Stimulated activated CD4-positive, alpha-beta T cell treated with anti-CD3 and anti-CD28 coated beads, Interleukin-1b, Interleukin-23, amount 100 ng/mL, for 48 hours (primary cell): Measurements from ENCODE around the gene LRRTM4.
"Not testable (repeated sequence)": the region's sequence is repeated elsewhere in the genome, so short reads cannot be mapped to it uniquely, and the experiment has no call there.

Source experiments
- DNase-seq: peaks from one replicate; pipeline ENCODE4 v3.0.0-alpha.2; 2020

The LRRTM4 gene

GRCh38 chr2:76713312-76713711 is 808.9 kb downstream of the LRRTM4 start:
- DNase-seq, result no peak

GRCh38 chr2:76711490-76711889 is 810.7 kb downstream of the LRRTM4 start:
- DNase-seq, result no peak

GRCh38 chr2:76700894-76701293 is 821.3 kb downstream of the LRRTM4 start:
- no peak for DNase-seq

- DNase-seq, result not testable (repeated sequence)
Measured at GRCh38 chr2:76697998-76698713, 824.0 kb downstream of the LRRTM4 start.
